Inflammatory macrophage treated with lipopolysaccharide for 1 hour (primary cell): ENCODE measurements around the gene ADGRD1.

Experiments used
- DNase-seq, 2 donors: peaks; one replicate each; pipeline ENCODE4 v3.0.0-alpha.2; 2020 to 2022

Gene ADGRD1

GRCh38 chr12:131176266-131176665, 222.6 kb downstream of the ADGRD1 start:
- DNase-seq: no peak

- no peak for DNase-seq
Measured at GRCh38 chr12:131176926-131177325, 223.2 kb downstream of the ADGRD1 start.

GRCh38 chr12:131177599-131177998, 223.9 kb downstream of the ADGRD1 start:
- no peak for DNase-seq

- DNase-seq: no peak
Measured at GRCh38 chr12:131187602-131188001, 233.9 kb downstream of the ADGRD1 start.

GRCh38 chr12:131188131-131189050, 234.7 kb downstream of the ADGRD1 start:
- DNase-seq: no peak

- no peak for DNase-seq
Measured at GRCh38 chr12:131189781-131190180, 236.1 kb downstream of the ADGRD1 start.

- DNase-seq: no peak
Measured at GRCh38 chr12:131190965-131191364, 237.3 kb downstream of the ADGRD1 start.
